ENCODE measurements around the gene ZNF579.

Gene ZNF579

GRCh38 chr19:55546822-55547614, 33.6 kb downstream of the ZNF579 start:
- TF ChIP-seq CTCF (IDR thresholded peaks at IDR 0.05; ENCODE audit: low read depth, low read length), result no peak
- no peak for DNase-seq (ENCODE audit: extremely low read depth, low read depth)

GRCh38 chr19:55546011-55546410, 34.6 kb downstream of the ZNF579 start:
- DNase-seq (ENCODE audit: extremely low read depth, low read depth), result no peak
- no peak for TF ChIP-seq CTCF (IDR thresholded peaks at IDR 0.05; ENCODE audit: low read depth, low read length)

GRCh38 chr19:55545443-55545842, 35.2 kb downstream of the ZNF579 start, which contains the start of gene SBK3:
SBK3 (minus strand) TSS chr19:55545543; CDS start chr19:55545543, 0 bp downstream.
- TF ChIP-seq CTCF (IDR thresholded peaks at IDR 0.05; ENCODE audit: low read depth, low read length), result no peak
- no peak for DNase-seq (ENCODE audit: extremely low read depth, low read depth)

GRCh38 chr19:55544776-55545439, 35.7 kb downstream of the ZNF579 start:
- no peak for DNase-seq (ENCODE audit: extremely low read depth, low read depth)
- no peak for TF ChIP-seq CTCF (IDR thresholded peaks at IDR 0.05; ENCODE audit: low read depth, low read length)

GRCh38 chr19:55544014-55544413, 36.6 kb downstream of the ZNF579 start:
- no peak for TF ChIP-seq CTCF (IDR thresholded peaks at IDR 0.05; ENCODE audit: low read depth, low read length)
- no peak for DNase-seq (ENCODE audit: extremely low read depth, low read depth)

- no peak for TF ChIP-seq CTCF (IDR thresholded peaks at IDR 0.05; ENCODE audit: low read depth, low read length)
- no peak for DNase-seq (ENCODE audit: extremely low read depth, low read depth)
These were observed 37.1 kb downstream of the ZNF579 start for GRCh38 chr19:55543567-55543966.

- no peak for TF ChIP-seq CTCF (IDR thresholded peaks at IDR 0.05; ENCODE audit: low read depth, low read length)
- no peak for DNase-seq (ENCODE audit: extremely low read depth, low read depth)
These were observed 38.3 kb downstream of the ZNF579 start for GRCh38 chr19:55542292-55542855.

Data from AG09319 (cell line).